GM18951 (cell line): ENCODE data around the gene SLC17A9.

Source experiments
- POLR2A ChIP-seq: IDR thresholded peaks from 4 replicates; pipeline ENCODE4 v1.6.1; 2011; ENCODE audit warnings: mild to moderate bottlenecking; ENCODE audit not compliant: insufficient read length, insufficient read depth; ENCODE audit errors: extremely low read depth
- in situ Hi-C: fragments of 300-500 bp; cut with MboI; formaldehyde crosslinking; loops from one replicate; pipeline ENCODE4 v1.12.0; 2022; ENCODE audit warnings: low sequenced_read_pairs, mixed read lengths, inconsistent platforms; ENCODE audit not compliant: unreplicated experiment

The SLC17A9 gene

GRCh38 chr20:63013207-63013606 lies 60.7 kb downstream of the SLC17A9 start:
- TF ChIP-seq POLR2A = no peak
- in situ Hi-C loops = no loop called here

DNA sequence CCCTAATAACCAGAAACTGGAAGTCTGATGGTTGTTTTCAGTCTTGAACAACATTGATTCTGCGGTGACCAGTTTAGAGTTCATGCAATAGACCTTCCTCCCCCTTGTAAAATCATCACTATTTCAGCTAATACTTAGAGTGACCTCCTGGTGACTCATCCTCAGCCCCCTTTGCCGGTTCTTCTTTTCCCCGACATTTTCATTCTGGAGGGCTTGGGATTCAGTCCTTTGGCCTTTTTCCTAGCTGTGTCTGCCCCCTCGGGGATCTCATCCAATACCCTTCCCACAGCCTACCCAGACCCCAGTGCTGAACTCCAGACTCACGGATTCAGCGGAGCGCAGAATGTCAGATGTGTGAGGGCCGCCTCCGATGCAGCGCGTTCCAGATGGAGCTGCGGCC lies 61.8 kb downstream of the SLC17A9 start:
- no peak for TF ChIP-seq POLR2A
- in situ Hi-C loops = no loop called here

DNA sequence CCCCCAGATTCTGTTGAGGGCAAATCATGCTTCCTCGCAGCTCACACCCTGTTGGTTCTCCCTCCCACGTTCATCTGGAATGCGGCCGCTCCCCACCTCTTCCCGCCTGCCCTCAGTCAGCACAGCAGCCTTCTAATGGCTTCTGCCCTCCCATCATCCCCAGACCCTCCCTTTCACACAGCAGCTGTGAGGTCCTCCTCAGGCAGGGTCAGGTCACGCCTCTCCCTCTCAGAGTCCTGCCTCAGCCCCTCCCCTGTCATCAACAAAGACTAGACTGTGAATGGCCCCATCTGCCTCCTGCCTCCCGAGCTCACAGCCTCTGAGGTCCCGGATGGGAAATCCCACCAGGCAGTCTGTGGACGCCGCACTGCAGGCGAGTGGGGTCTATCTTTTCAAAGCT lies 62.2 kb downstream of the SLC17A9 start:
- in situ Hi-C loops = no loop called here
- TF ChIP-seq POLR2A = no peak

GRCh38 chr20:63015147-63015661 lies 62.7 kb downstream of the SLC17A9 start:
- TF ChIP-seq POLR2A = no peak
- in situ Hi-C loops = no loop called here

DNA sequence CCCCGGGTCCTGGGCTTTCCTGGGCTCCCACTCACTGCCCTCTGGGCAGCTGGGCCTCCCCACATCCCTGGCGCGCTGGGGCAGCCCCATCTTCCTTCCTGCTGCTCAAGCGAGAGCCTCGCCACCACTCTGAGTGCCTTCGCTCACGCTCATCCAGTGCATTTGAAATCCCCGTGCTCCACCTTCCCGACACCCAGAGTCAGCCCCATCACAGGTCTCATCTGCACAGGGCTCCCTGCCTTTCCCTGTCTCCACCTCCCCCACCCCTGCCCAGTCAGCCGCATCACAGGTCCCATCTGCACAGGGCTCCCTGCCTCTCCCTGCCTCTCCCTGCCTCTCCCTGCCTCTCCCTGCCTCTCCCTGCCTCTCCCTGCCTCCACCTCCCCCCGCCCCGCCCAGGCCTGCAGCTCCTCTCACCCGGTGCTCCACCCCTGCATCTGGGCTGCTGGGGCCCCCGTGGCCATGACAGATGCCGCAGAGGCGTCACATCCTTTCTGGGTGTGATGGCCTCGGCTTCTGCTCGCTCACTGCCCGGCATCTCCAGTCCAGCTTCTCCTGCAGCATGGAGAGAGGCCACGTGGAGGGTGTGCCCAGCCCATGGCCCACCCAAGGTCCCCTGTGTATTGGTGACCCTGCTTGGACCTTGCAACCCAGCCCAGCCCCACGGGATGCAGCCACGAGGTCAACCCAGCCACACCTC lies 63.3 kb downstream of the SLC17A9 start:
- TF ChIP-seq POLR2A = no peak
- in situ Hi-C loops = no loop called here

DNA sequence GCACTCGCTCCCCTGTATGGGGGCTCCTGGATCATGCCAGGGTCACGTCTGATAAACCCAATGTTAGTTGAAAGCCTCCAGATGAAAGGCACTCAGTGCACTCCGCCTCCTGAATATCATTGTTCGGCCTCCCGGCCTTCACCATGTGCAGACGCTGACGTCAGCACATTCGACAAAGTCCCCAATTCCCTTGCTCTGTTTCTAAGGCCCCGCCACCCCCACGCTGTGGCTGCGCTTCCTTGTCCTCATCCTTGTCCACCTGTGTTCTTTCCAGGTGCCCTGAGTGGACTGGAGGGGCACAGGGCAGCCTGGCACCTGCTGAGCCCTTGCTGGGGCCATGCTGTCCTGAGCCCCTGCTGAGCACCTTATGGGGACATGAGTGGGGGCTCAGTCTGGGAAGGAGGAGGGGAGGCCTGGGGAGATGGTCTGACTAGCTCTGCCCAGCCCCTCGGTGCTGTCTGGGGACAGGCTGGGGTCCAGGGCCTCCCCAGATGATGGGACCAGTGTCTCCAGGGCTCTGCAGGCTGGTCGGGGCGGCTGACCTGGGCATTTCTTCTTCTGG lies 64.1 kb downstream of the SLC17A9 start:
- TF ChIP-seq POLR2A = no peak
- in situ Hi-C loops = no loop called here

GRCh38 chr20:63017076-63017825 lies 64.7 kb downstream of the SLC17A9 start:
- TF ChIP-seq POLR2A = no peak
- in situ Hi-C loops = no loop called here

GRCh38 chr20:63017826-63018411 lies 65.4 kb downstream of the SLC17A9 start:
- in situ Hi-C loops = no loop called here
- TF ChIP-seq POLR2A = no peak
